ENCODE results near the gene DNAJC30.

DNA sequence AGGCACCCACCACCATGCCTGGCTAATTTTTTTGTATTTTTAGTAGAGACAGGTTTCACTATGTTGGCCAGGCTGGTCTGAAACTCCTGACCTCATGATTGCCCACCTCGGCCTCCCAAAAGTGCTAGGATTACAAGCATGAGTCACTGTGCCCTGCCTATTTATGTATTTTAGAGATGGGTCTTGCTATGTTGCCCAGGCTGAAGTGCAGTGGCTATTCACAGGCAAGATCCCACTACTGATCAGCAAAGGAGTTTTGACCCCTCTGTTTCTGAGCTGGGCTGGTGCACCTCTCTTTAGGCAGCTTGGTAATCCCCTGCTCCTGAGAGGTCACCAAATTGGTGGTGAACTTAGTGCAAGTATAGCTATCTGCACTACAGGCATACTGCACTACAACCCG, 49.1 kb upstream of the DNAJC30 start:
- TF ChIP-seq, protein P1, sequence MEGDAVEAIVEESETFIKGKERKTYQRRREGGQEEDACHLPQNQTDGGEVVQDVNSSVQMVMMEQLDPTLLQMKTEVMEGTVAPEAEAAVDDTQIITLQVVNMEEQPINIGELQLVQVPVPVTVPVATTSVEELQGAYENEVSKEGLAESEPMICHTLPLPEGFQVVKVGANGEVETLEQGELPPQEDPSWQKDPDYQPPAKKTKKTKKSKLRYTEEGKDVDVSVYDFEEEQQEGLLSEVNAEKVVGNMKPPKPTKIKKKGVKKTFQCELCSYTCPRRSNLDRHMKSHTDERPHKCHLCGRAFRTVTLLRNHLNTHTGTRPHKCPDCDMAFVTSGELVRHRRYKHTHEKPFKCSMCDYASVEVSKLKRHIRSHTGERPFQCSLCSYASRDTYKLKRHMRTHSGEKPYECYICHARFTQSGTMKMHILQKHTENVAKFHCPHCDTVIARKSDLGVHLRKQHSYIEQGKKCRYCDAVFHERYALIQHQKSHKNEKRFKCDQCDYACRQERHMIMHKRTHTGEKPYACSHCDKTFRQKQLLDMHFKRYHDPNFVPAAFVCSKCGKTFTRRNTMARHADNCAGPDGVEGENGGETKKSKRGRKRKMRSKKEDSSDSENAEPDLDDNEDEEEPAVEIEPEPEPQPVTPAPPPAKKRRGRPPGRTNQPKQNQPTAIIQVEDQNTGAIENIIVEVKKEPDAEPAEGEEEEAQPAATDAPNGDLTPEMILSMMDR (conservative IDR thresholded peaks at IDR 0.05; ENCODE audit: low read length): no peak
- TF ChIP-seq EZH2phosphoT487 (IDR thresholded peaks at IDR 0.05; ENCODE audit: borderline replicate concordance, low read depth, low read length): no peak
